GM12878 (cell line): Measurements from ENCODE around the gene MEIG1. TPM values are rescaled to one million over a fixed set of nuclear protein-coding genes. Genes with fewer than 3 reads are reported as not detected.

Experiments used
- ATAC-seq: fragments of 200-7000 bp; cut with Tn5 transposase; 3 replicates; pipeline ENCODE4 v1.9.1; 2020; ENCODE audit warnings: mild to moderate bottlenecking, moderate library complexity
- BruUV-seq: library from RNA; stranded (reverse); fragments of 400-500 nt; replicated peaks from 2 replicates; lab custom pipeline; 2021; lab: Mats Ljungman, UMichigan
- CTCF ChIA-PET: fragments of 300-600 bp; sonication (Branson Sonifier 250); formaldehyde crosslinking; extraction: SDS; loops from one replicate; lab custom pipeline; 2021; ENCODE audit warnings: inconsistent platforms; lab: Yijun Ruan, JAX
- POLR2A ChIA-PET: fragments of 350-600 bp; formaldehyde crosslinking; extraction: SDS; loops from one replicate; lab custom pipeline; 2021; ENCODE audit warnings: inconsistent platforms; lab: Charles Lee
- RAD21 ChIA-PET: fragments of 300-600 bp; sonication (Branson Sonifier 250); formaldehyde crosslinking; loops from one replicate; lab custom pipeline; 2023; ENCODE audit warnings: antibody characterized with exemption; ENCODE audit not compliant: unreplicated experiment; lab: Charles Lee
- SMC1A ChIA-PET: fragments of 300-600 bp; sonication (Branson Sonifier 250); formaldehyde crosslinking; loops from one replicate; lab custom pipeline; 2023; ENCODE audit not compliant: unreplicated experiment, uncharacterized antibody; lab: Charles Lee
- DNase-seq: peaks from one replicate; pipeline ENCODE4 v3.0.0-alpha.2; 2011; ENCODE audit warnings: low read depth, low spot score
- FAIRE-seq: peaks from 3 replicates; lab custom pipeline; 2011; peaks lifted over from hg19 to GRCh38; lab: Jason Lieb, UNC
- H2AFZ ChIP-seq: 2 replicates; pipeline ENCODE4 v1.6.0; 2011; ENCODE audit warnings: low read depth, low read length, control low read depth; ENCODE audit not compliant: control insufficient read depth
- H3K27ac ChIP-seq: 2 replicates; pipeline ENCODE4 v1.5.1; 2011; ENCODE audit warnings: control low read depth; ENCODE audit not compliant: control insufficient read depth, insufficient read depth
- H3K27me3 ChIP-seq, 2 experiments: replicated peaks in 1 of 2; 2 replicates each; pipeline versions ENCODE4 v1.6.0 to v1.6.1; 2011; ENCODE audit warnings: low read length in 1 of 2; ENCODE audit not compliant: control insufficient read depth in 2 of 2, insufficient read depth in 2 of 2
- H3K36me3 ChIP-seq, 2 experiments: 2 replicates each; pipeline ENCODE4 v1.5.1; 2011; ENCODE audit warnings: low read length in 1 of 2; ENCODE audit not compliant: control insufficient read depth in 2 of 2, insufficient read depth in 2 of 2
- H3K4me1 ChIP-seq: 2 replicates; pipeline ENCODE4 v1.6.1; 2011; ENCODE audit warnings: mild to moderate bottlenecking, low read length, moderate library complexity, mixed read lengths; ENCODE audit not compliant: control insufficient read depth, insufficient read depth
- H3K4me2 ChIP-seq: 2 replicates; pipeline ENCODE4 v1.6.0; 2011; ENCODE audit warnings: control low read depth; ENCODE audit not compliant: control insufficient read depth, insufficient read depth
- H3K4me3 ChIP-seq: fragments of 200-600 bp; sonication (generic); 2 replicates; pipeline ENCODE4 v1.5.1; 2016
- H3K79me2 ChIP-seq: 2 replicates; pipeline ENCODE4 v1.6.0; 2011; ENCODE audit warnings: low read length; ENCODE audit not compliant: control insufficient read depth, insufficient read depth
- H3K9ac ChIP-seq: 2 replicates; pipeline ENCODE4 v1.8.0; 2011; ENCODE audit warnings: low read length, control low read depth, mixed read lengths; ENCODE audit not compliant: control insufficient read depth, insufficient read depth
- H3K9me3 ChIP-seq: replicated peaks from 3 replicates; pipeline ENCODE4 v1.5.1; 2011; ENCODE audit warnings: mild to moderate bottlenecking, low read length; ENCODE audit not compliant: control insufficient read depth, insufficient read depth
- H4K20me1 ChIP-seq: 2 replicates; pipeline ENCODE4 v1.6.0; 2011; ENCODE audit not compliant: control insufficient read depth, insufficient read depth
- ATF7 ChIP-seq: fragments of 450-650 bp; IDR thresholded peaks from 2 replicates; pipeline ENCODE4 v1.6.1; 2016; ENCODE audit warnings: low read depth, mild to moderate bottlenecking
- BMI1 ChIP-seq: fragments of 450-650 bp; IDR thresholded peaks from 2 replicates; pipeline ENCODE4 v1.6.1; 2016; ENCODE audit warnings: mild to moderate bottlenecking, moderate library complexity, borderline replicate concordance
- CTCF ChIP-seq, 3 experiments: IDR thresholded peaks in 2 of 3; conservative IDR thresholded peaks in 1 of 3; 2 replicates each; pipeline ENCODE4 v1.5.1; 2011; ENCODE audit warnings: low read depth in 3 of 3, low read length in 3 of 3, mild to moderate bottlenecking in 3 of 3, control low read depth in 2 of 3, moderate library complexity in 2 of 3, inconsistent platforms in 1 of 3, mixed read lengths in 1 of 3; ENCODE audit not compliant: control insufficient read depth in 2 of 3, insufficient read depth in 1 of 3; ENCODE audit errors: extremely low read depth in 1 of 3
- MEF2B ChIP-seq: fragments of 450-650 bp; IDR thresholded peaks from 2 replicates; pipeline ENCODE4 v1.6.1; 2018; ENCODE audit warnings: mild to moderate bottlenecking, moderate library complexity; ENCODE audit not compliant: partially characterized antibody, poor library complexity, severe bottlenecking
- TBL1XR1 ChIP-seq: IDR thresholded peaks from 2 replicates; pipeline ENCODE4 v1.6.1; 2012; ENCODE audit warnings: low read depth, low read length, improper control_type of control experiment
- ZBTB33 ChIP-seq: fragments of 450-650 bp; IDR thresholded peaks from 2 replicates; pipeline ENCODE4 v1.6.1; 2017; ENCODE audit warnings: mild to moderate bottlenecking
- ZNF24 ChIP-seq: fragments of 450-650 bp; IDR thresholded peaks from 2 replicates; pipeline ENCODE4 v1.6.1; 2017; ENCODE audit warnings: antibody characterized with exemption, mild to moderate bottlenecking
- ZNF622 ChIP-seq: fragments of 450-650 bp; IDR thresholded peaks from 2 replicates; pipeline ENCODE4 v1.6.1; 2017; ENCODE audit warnings: mild to moderate bottlenecking, inconsistent platforms
- WGBS: methylation state at CpG from one replicate; pipeline ENCODE4 v1.1.6; 2016; ENCODE audit warnings: low lambda C conversion rate; ENCODE audit not compliant: insufficient replicate concordance, insufficient coverage; ENCODE audit errors: missing lambda C conversion rate; 5-methylcytosine and 5-hydroxymethylcytosine counted together
- in situ Hi-C: fragments of 300-500 bp; cut with MboI; formaldehyde crosslinking; loops from 9 replicates; pipeline ENCODE4 v1.14.3; 2018; ENCODE audit warnings: mixed read lengths
- intact Hi-C: fragments of 100-400 bp; cut with micrococcal nuclease; formaldehyde crosslinking; loops from one replicate; pipeline ENCODE4 v1.14.2; 2022; ENCODE audit not compliant: unreplicated experiment
- polyA plus RNA-seq, 11 experiments: library from polyadenylated mRNA; depleted of rRNA in 4 of 11; unstranded in 6 of 11; stranded (reverse) in 5 of 11; fragments of >200 nt; fragmentation: Nextera tagmentation in 4 of 11; fragmentation: Illumina TruSeq in 1 of 11; extraction: Ambion mirVana in 4 of 11; extraction: Trizol in 1 of 11; gene quantifications; 1 replicate in 1 of 11; 2 replicates in 10 of 11; pipeline versions ENCODE4 v1.2.1 to v1.2.3, GENCODE V29; 2011 to 2016; ENCODE audit warnings: inconsistent platforms in 2 of 11, missing spikeins in 2 of 11, low read depth in 1 of 11
- total RNA-seq, 4 experiments: library from RNA; depleted of rRNA in 3 of 4; stranded (reverse); fragments of >200 nt in 3 of 4; fragmentation: Illumina TruSeq in 1 of 4; extraction: Trizol in 1 of 4; gene quantifications; 2 replicates each; pipeline versions ENCODE4 v1.2.1 to v1.2.3, GENCODE V29; 2013 to 2021
- TF ChIP-seq, protein P1 (sequence below): fragments of 450-650 bp; IDR thresholded peaks from 2 replicates; pipeline ENCODE4 v1.6.1; 2016; ENCODE audit warnings: mild to moderate bottlenecking
- TF ChIP-seq, protein P2 (sequence below): fragments of 450-650 bp; IDR thresholded peaks from 2 replicates; pipeline ENCODE4 v1.6.1; 2017; ENCODE audit warnings: borderline replicate concordance

The MEIG1 gene
- total and polyA plus RNA-seq, 10 of the 15 experiments (the other 5 are each of a cell fraction or from before 2014, with no cell fraction given), result 0.13 to 1.9 (median 0.80) TPM; not detected in 2

DNA sequence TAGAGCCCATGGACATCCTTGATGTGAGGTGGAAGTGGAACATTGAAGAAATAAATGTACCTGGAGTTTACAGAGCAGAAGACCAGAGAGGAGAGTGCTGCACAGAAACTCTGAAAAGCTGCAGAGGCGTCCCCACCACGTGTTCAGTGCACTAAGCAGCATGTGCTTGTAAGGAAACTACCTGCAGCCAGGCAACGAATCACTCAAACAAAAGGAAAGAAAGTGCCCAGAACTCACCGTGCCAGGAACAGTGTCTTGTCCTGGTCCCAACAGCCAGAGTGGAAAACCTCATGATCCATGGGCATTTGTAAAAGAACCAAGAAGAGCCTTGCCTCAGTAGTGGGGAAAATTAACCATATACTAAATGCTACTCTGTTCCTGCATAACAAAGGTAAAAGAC is 48.2 kb upstream of the MEIG1 start:
- SMC1A ChIA-PET, result interaction anchor here (0.9 kb wide), 1 partner anchor 28 kb away, joined by 4 read pairs; no protein-coding TSS in a partner anchor
- TF ChIP-seq TBL1XR1 (no peak), MEF2B (no peak), BMI1 (no peak)
- Histone ChIP-seq H4K20me1 (no peaks in the 10 kb centered on the region), H3K4me1 (no peaks in the 10 kb centered on the region), H3K9ac (no peak overlapping the region), H3K4me2 (no peak overlapping the region), H3K79me2 (no peaks in the 10 kb centered on the region; the same call in 1 of the 2 replicates), H3K27me3 (no peaks in the 10 kb centered on the region), H3K36me3 (peaks cover 16 to 32% of the 10 kb centered on the region in 2 experiments), H3K9me3 (no peaks in the 10 kb centered on the region; the same call in none of the 3 replicates), H3K4me3 (no peak overlapping the region), H3K27ac (no peak overlapping the region), H2AFZ (no peak overlapping the region)
- no TSS peak for BruUV-seq
- intact Hi-C loops (no loop called here), in situ Hi-C loops (no loop called here)
- ATAC-seq, result no peak
- POLR2A ChIA-PET, result no interaction called here
- no peak for FAIRE-seq
- 96% methylated on average over 4 of the region's 4 CpGs for WGBS
- DNase-seq, result no peak
- CTCF ChIA-PET, result no interaction called here
- RAD21 ChIA-PET, result no interaction called here

DNA sequence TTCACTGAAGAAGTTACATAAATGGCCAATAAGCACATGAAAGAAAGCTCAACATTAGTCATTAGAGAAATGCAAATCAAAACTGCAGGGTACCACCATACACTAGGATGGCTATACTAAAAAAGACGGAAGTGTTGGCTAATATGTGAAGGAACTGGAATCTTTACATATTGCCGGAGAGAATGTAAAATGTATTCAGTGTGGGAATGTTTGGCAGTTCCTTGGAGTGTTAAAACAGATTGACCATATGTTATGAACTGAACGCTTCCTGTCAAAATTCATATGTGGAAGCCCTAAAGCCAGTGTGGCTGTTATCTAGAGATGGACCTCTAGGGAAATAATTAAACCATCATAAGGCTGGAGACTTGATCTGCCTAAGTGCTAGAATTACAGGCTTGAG is 47.4 kb upstream of the MEIG1 start:
- Histone ChIP-seq H4K20me1 (no peaks in the 10 kb centered on the region), H3K4me1 (no peaks in the 10 kb centered on the region), H3K9me3 (peaks cover 4% of the 10 kb centered on the region), H3K4me2 (no peak overlapping the region), H3K36me3 (peaks cover 16 to 34% of the 10 kb centered on the region in 2 experiments), H2AFZ (no peak overlapping the region), H3K27ac (no peak overlapping the region), H3K27me3 (no peaks in the 10 kb centered on the region), H3K9ac (no peak overlapping the region), H3K79me2 (no peaks in the 10 kb centered on the region; the same call in 1 of the 2 replicates), H3K4me3 (no peak overlapping the region)
- ChIA-PET RAD21 (interaction anchor here (1.0 kb wide), 1 partner anchor 41 kb away, joined by 3 read pairs; no protein-coding TSS in a partner anchor), SMC1A (interaction anchor here (0.9 kb wide), 1 partner anchor 29 kb away, joined by 4 read pairs; no protein-coding TSS in a partner anchor), POLR2A (no interaction called here), CTCF (interaction anchor here (1.6 kb wide), 1 partner anchor 8 kb away, joined by 4 read pairs; no protein-coding TSS in a partner anchor)
- no peak for FAIRE-seq
- ATAC-seq, result no peak
- BruUV-seq, result no TSS peak
- in situ Hi-C loops (no loop called here), intact Hi-C loops (no loop called here)
- DNase-seq, result no peak
- WGBS, result 100% methylated on average over 3 of the region's 3 CpGs
- TF ChIP-seq ZNF24, result no peak
- TF ChIP-seq, protein P1, sequence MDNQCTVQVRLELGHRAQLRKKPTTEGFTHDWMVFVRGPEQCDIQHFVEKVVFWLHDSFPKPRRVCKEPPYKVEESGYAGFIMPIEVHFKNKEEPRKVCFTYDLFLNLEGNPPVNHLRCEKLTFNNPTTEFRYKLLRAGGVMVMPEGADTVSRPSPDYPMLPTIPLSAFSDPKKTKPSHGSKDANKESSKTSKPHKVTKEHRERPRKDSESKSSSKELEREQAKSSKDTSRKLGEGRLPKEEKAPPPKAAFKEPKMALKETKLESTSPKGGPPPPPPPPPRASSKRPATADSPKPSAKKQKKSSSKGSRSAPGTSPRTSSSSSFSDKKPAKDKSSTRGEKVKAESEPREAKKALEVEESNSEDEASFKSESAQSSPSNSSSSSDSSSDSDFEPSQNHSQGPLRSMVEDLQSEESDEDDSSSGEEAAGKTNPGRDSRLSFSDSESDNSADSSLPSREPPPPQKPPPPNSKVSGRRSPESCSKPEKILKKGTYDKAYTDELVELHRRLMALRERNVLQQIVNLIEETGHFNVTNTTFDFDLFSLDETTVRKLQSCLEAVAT, result no peak
- TF ChIP-seq ZNF622, result no peak
- TF ChIP-seq, protein P2, sequence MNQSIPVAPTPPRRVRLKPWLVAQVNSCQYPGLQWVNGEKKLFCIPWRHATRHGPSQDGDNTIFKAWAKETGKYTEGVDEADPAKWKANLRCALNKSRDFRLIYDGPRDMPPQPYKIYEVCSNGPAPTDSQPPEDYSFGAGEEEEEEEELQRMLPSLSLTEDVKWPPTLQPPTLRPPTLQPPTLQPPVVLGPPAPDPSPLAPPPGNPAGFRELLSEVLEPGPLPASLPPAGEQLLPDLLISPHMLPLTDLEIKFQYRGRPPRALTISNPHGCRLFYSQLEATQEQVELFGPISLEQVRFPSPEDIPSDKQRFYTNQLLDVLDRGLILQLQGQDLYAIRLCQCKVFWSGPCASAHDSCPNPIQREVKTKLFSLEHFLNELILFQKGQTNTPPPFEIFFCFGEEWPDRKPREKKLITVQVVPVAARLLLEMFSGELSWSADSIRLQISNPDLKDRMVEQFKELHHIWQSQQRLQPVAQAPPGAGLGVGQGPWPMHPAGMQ, result no peak
- no peak for TF ChIP-seq CTCF (IDR thresholded peaks at IDR 0.05 in 2 of 3, conservative IDR thresholded peaks at IDR 0.05 in 1 of 3; ENCODE audit: control insufficient read depth in 2 of 3, extremely low read depth in 1 of 3, insufficient read depth in 1 of 3, low read depth in 3 of 3, low read length in 3 of 3)
- TF ChIP-seq ATF7, result no peak
- TF ChIP-seq ZBTB33, result no peak
